Astrocyte (in vitro differentiated cells and primary cell): Measurements from ENCODE around the gene ANKRD53. TPM values are rescaled to one million over a fixed set of nuclear protein-coding genes. Genes with fewer than 3 reads are reported as not detected.

Experiments
- DNase-seq: peaks from one replicate; pipeline ENCODE4 v3.0.0-alpha.2; 2010; ENCODE audit warnings: low read depth
- FAIRE-seq: peaks from 2 replicates; lab custom pipeline; 2011; peaks lifted over from hg19 to GRCh38; lab: Jason Lieb, UNC
- H2AFZ ChIP-seq: 2 replicates; pipeline ENCODE4 v1.6.0; 2012; ENCODE audit warnings: low read depth, low read length, inconsistent platforms
- H3K27ac ChIP-seq: 2 replicates; pipeline ENCODE4 v1.5.1; 2011; ENCODE audit warnings: low read depth, low read length, inconsistent platforms
- H3K27me3 ChIP-seq: 2 replicates; pipeline ENCODE4 v1.6.0; 2011; ENCODE audit warnings: low read length, inconsistent platforms; ENCODE audit not compliant: insufficient read depth
- H3K36me3 ChIP-seq: 2 replicates; pipeline ENCODE4 v1.5.1; 2011; ENCODE audit warnings: low read length, inconsistent platforms; ENCODE audit not compliant: insufficient read depth
- H3K4me1 ChIP-seq: 2 replicates; pipeline ENCODE4 v1.5.1; 2011; ENCODE audit warnings: low read length, inconsistent platforms; ENCODE audit not compliant: insufficient read depth
- H3K4me2 ChIP-seq: 2 replicates; pipeline ENCODE4 v1.6.0; 2012; ENCODE audit warnings: low read length, inconsistent platforms
- H3K4me3 ChIP-seq: 2 replicates; pipeline ENCODE4 v1.5.1; 2011; ENCODE audit warnings: low read depth, mild to moderate bottlenecking, low read length, inconsistent platforms; ENCODE audit not compliant: insufficient read depth
- H3K79me2 ChIP-seq: 2 replicates; pipeline ENCODE4 v1.6.0; 2012; ENCODE audit warnings: mild to moderate bottlenecking, low read length, inconsistent platforms; ENCODE audit not compliant: insufficient read depth
- H3K9ac ChIP-seq: 2 replicates; pipeline ENCODE4 v1.6.0; 2012; ENCODE audit warnings: mild to moderate bottlenecking, low read length, inconsistent platforms
- H3K9me3 ChIP-seq: 2 replicates; pipeline ENCODE4 v1.5.1; 2012; ENCODE audit warnings: low read depth, mild to moderate bottlenecking, low read length, inconsistent platforms; ENCODE audit not compliant: insufficient read depth
- H4K20me1 ChIP-seq: 2 replicates; pipeline ENCODE4 v1.6.0; 2012; ENCODE audit warnings: low read length, inconsistent platforms; ENCODE audit not compliant: insufficient read depth
- H3K27ac Mint-ChIP-seq: one replicate; pipeline ENCODE4 v1.8.0; 2021; ENCODE audit warnings: mild to moderate bottlenecking, mixed read lengths; ENCODE audit not compliant: unreplicated experiment
- H3K27me3 Mint-ChIP-seq: one replicate; pipeline ENCODE4 v1.8.0; 2021; ENCODE audit warnings: low read depth, mixed read lengths; ENCODE audit not compliant: unreplicated experiment
- H3K36me3 Mint-ChIP-seq: one replicate; pipeline ENCODE4 v1.8.0; 2021; ENCODE audit warnings: low read depth, mixed read lengths; ENCODE audit not compliant: unreplicated experiment
- H3K4me1 Mint-ChIP-seq: one replicate; pipeline ENCODE4 v1.8.0; 2021; ENCODE audit warnings: low read depth, mixed read lengths; ENCODE audit not compliant: unreplicated experiment
- H3K4me3 Mint-ChIP-seq: one replicate; pipeline ENCODE4 v1.8.0; 2021; ENCODE audit warnings: mild to moderate bottlenecking, moderate library complexity, mixed read lengths; ENCODE audit not compliant: unreplicated experiment
- H3K9me3 Mint-ChIP-seq: one replicate; pipeline ENCODE4 v1.8.0; 2021; ENCODE audit warnings: mild to moderate bottlenecking, mixed read lengths; ENCODE audit not compliant: unreplicated experiment
- EZH2 ChIP-seq: IDR thresholded peaks from 2 replicates; pipeline ENCODE4 v1.6.1; 2012; ENCODE audit warnings: mild to moderate bottlenecking, low read length, inconsistent platforms; ENCODE audit not compliant: insufficient read depth
- total RNA-seq: library from RNA; stranded (reverse); gene quantifications from 2 replicates; pipeline ENCODE4 v1.2.1, GENCODE V29; 2021
- TF ChIP-seq, protein P1 (sequence below): IDR thresholded peaks from 2 replicates; pipeline ENCODE4 v1.5.1; 2011; ENCODE audit warnings: low read depth, mild to moderate bottlenecking, inconsistent platforms, low read length, moderate library complexity; ENCODE audit not compliant: insufficient read depth

The ANKRD53 gene
- total RNA-seq, 1 donor from 2014 or later, result 1.1 TPM

DNA sequence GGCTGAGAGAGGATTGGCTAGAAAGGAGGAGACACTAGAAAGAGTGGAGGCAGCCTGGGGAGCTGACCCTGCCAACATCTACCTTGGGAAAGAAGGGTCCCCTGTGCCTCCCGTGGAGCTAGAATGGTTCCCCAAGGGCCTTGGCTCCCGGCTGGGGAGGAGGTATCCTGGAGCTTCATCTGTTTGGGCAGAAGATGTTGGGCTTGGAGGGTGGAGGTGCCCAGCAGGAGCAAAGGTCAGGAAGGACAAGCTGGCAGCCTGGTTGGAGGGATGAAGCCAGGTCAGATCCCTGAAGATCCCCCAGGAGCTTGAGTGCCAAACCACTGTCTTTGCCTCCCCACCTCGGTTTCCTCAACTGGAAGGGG, 39.9 kb upstream of the ANKRD53 start:
- H3K9ac ChIP-seq, result no peak overlapping the region
- H3K79me2 ChIP-seq, result no peaks in the 10 kb centered on the region
- no peak overlapping the region for H3K27ac ChIP-seq
- H3K9me3 ChIP-seq, result no peaks in the 10 kb centered on the region
- H3K4me3 Mint-ChIP-seq, result no peak overlapping the region
- H3K36me3 Mint-ChIP-seq, result peaks cover 3% of the 10 kb centered on the region
- H3K4me3 ChIP-seq, result no peak overlapping the region
- no peak overlapping the region for H3K4me2 ChIP-seq
- no peaks in the 10 kb centered on the region for H3K4me1 ChIP-seq
- H3K27me3 ChIP-seq, result peaks cover 14% of the 10 kb centered on the region
- peaks cover 14% of the 10 kb centered on the region for H3K4me1 Mint-ChIP-seq
- peaks cover 76% of the 10 kb centered on the region for H3K27me3 Mint-ChIP-seq
- no peaks in the 10 kb centered on the region for H3K36me3 ChIP-seq
- DNase-seq, result no peak
- H4K20me1 ChIP-seq, result no peaks in the 10 kb centered on the region
- no peak overlapping the region for H2AFZ ChIP-seq
- H3K27ac Mint-ChIP-seq, result no peak overlapping the region
- no peak for FAIRE-seq
- no peaks in the 10 kb centered on the region for H3K9me3 Mint-ChIP-seq
- TF ChIP-seq, protein P1, sequence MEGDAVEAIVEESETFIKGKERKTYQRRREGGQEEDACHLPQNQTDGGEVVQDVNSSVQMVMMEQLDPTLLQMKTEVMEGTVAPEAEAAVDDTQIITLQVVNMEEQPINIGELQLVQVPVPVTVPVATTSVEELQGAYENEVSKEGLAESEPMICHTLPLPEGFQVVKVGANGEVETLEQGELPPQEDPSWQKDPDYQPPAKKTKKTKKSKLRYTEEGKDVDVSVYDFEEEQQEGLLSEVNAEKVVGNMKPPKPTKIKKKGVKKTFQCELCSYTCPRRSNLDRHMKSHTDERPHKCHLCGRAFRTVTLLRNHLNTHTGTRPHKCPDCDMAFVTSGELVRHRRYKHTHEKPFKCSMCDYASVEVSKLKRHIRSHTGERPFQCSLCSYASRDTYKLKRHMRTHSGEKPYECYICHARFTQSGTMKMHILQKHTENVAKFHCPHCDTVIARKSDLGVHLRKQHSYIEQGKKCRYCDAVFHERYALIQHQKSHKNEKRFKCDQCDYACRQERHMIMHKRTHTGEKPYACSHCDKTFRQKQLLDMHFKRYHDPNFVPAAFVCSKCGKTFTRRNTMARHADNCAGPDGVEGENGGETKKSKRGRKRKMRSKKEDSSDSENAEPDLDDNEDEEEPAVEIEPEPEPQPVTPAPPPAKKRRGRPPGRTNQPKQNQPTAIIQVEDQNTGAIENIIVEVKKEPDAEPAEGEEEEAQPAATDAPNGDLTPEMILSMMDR, result no peak

DNA sequence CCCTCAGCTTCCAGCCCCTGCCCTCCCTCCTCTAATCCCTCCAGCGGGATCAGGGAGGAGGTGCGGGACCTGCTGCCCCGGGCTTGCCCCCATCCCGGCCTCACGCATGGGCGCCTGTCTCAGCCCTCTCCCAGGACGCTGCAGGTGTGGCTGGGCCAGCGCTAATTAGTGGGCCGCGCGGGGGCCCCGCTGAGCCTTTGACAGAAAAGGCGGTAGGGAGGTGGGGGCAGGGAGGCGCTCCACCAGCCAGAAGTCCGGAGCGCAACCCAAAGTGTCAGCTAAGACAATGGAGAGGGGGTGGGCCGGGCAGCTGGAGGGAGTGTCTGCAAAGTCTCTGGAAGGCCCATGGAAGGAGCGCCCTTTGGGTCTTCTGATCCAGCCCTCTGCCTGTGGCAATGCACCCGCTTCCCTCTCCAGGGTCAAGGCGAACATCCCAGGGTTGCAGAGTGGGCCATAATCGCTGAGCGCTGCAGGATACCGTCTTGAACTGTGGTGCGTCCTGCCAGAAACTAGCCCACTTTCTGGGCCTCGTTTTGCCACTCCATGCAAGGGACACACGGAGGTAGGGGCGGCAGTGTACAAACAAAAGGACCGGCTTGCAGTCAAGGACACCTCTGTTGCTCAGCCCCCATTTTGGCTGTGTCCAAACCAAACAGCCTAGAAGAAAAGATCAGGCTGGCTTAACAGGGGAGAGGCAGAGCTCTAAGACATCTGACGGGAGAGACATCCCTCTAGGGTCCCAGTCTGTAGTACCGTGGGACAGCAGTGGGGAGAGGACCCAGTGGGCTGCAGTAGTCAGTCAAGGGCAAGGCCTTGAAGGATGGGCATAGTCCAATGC, 39.2 kb upstream of the ANKRD53 start:
- no peak overlapping the region for H3K4me2 ChIP-seq
- Mint-ChIP-seq H3K27ac (no peak overlapping the region), H3K9me3 (no peaks in the 10 kb centered on the region), H3K4me3 (no peak overlapping the region), H3K27me3 (peaks cover 77% of the 10 kb centered on the region), H3K4me1 (peaks cover 16% of the 10 kb centered on the region), H3K36me3 (peaks cover 3% of the 10 kb centered on the region)
- no peaks in the 10 kb centered on the region for H3K36me3 ChIP-seq
- no peak for FAIRE-seq
- TF ChIP-seq EZH2, result no peak
- TF ChIP-seq, protein P1, result no peak
- H2AFZ ChIP-seq, result no peak overlapping the region
- H3K79me2 ChIP-seq, result no peaks in the 10 kb centered on the region
- no peaks in the 10 kb centered on the region for H4K20me1 ChIP-seq
- no peak overlapping the region for H3K9ac ChIP-seq
- no peaks in the 10 kb centered on the region for H3K4me1 ChIP-seq
- no peak for DNase-seq
- H3K27ac ChIP-seq, result no peak overlapping the region
- peaks cover 14% of the 10 kb centered on the region for H3K27me3 ChIP-seq
- no peak overlapping the region for H3K4me3 ChIP-seq
- H3K9me3 ChIP-seq, result no peaks in the 10 kb centered on the region
